WTC11 (cell line): Measurements from ENCODE around the gene TSC22D3. TPM values are rescaled to one million over a fixed set of nuclear protein-coding genes. Genes with fewer than 3 reads are reported as not detected.

Experiments
- ATAC-seq: fragments of 200-7000 bp; cut with Tn5 transposase; 2 replicates; pipeline ENCODE4 v1.10.0; 2021; ENCODE audit warnings: mild to moderate bottlenecking, moderate library complexity
- CTCF ChIA-PET: fragments of 300-600 bp; sonication (Branson Sonifier 250); formaldehyde crosslinking; loops from one replicate; lab custom pipeline; 2021; ENCODE audit warnings: antibody characterized with exemption; lab: Charles Lee
- POLR2A ChIA-PET: fragments of 350-600 bp; sonication (Branson Sonifier 250); formaldehyde crosslinking; loops from one replicate; lab custom pipeline; 2021; ENCODE audit warnings: antibody characterized with exemption; lab: Charles Lee
- DNase-seq: peaks from one replicate; pipeline ENCODE4 v3.0.0; 2021; ENCODE audit warnings: low spot score
- H3K27ac Mint-ChIP-seq: 2 replicates; pipeline ENCODE4 v1.8.0; 2021; ENCODE audit warnings: mixed read lengths
- H3K27me3 Mint-ChIP-seq: 2 replicates; pipeline ENCODE4 v1.8.0; 2021; ENCODE audit warnings: low read depth, mild to moderate bottlenecking, moderate library complexity, mixed read lengths
- H3K36me3 Mint-ChIP-seq: 2 replicates; pipeline ENCODE4 v1.8.0; 2021; ENCODE audit warnings: mixed read lengths
- H3K4me1 Mint-ChIP-seq: 2 replicates; pipeline ENCODE4 v1.8.0; 2022; ENCODE audit warnings: mixed read lengths
- H3K4me3 Mint-ChIP-seq: 2 replicates; pipeline ENCODE4 v1.8.0; 2021; ENCODE audit warnings: mild to moderate bottlenecking, moderate library complexity, mixed read lengths
- H3K9me3 Mint-ChIP-seq: 2 replicates; pipeline ENCODE4 v1.8.0; 2021; ENCODE audit warnings: mixed read lengths
- CBFB ChIP-seq: sonication (generic); formaldehyde crosslinking; IDR thresholded peaks from 2 replicates; pipeline ENCODE4 v1.8.1; 2022; ENCODE audit warnings: mild to moderate bottlenecking, low read depth, missing genetic modification reagents
- EMX1 ChIP-seq: fragments of 250-450 bp; sonication (Bioruptor Pico); IDR thresholded peaks from 2 replicates; pipeline ENCODE4 v1.8.0; 2021; ENCODE audit warnings: mild to moderate bottlenecking
- FOXP1 ChIP-seq: sonication (generic); formaldehyde crosslinking; IDR thresholded peaks from 2 replicates; pipeline ENCODE4 v1.8.0; 2022; ENCODE audit warnings: missing genetic modification reagents, mild to moderate bottlenecking, moderate library complexity, borderline replicate concordance
- GABPB1 ChIP-seq: sonication (generic); formaldehyde crosslinking; IDR thresholded peaks from 2 replicates; pipeline ENCODE4 v1.8.1; 2023; ENCODE audit warnings: mild to moderate bottlenecking, missing genetic modification reagents
- IRF2 ChIP-seq: sonication (generic); formaldehyde crosslinking; IDR thresholded peaks from 2 replicates; pipeline ENCODE4 v1.8.0; 2022; ENCODE audit warnings: low read depth, missing genetic modification reagents, borderline replicate concordance
- JAZF1 ChIP-seq: fragments of 250-450 bp; sonication (Bioruptor Pico); IDR thresholded peaks from 2 replicates; pipeline ENCODE4 v1.9.0; 2021; ENCODE audit warnings: moderate library complexity, mild to moderate bottlenecking, inconsistent platforms
- JUN ChIP-seq: sonication (generic); formaldehyde crosslinking; IDR thresholded peaks from 2 replicates; pipeline ENCODE4 v1.8.0; 2023; ENCODE audit warnings: mild to moderate bottlenecking, missing genetic modification reagents
- NFATC4 ChIP-seq: fragments of 250-450 bp; sonication (Bioruptor Pico); IDR thresholded peaks from 2 replicates; pipeline ENCODE4 v1.9.0; 2021; ENCODE audit warnings: mild to moderate bottlenecking
- NR1H2 ChIP-seq: sonication (generic); formaldehyde crosslinking; IDR thresholded peaks from 2 replicates; pipeline ENCODE4 v1.9.0; 2021; ENCODE audit warnings: mild to moderate bottlenecking, moderate library complexity, missing genetic modification reagents
- RORB ChIP-seq: fragments of 250-450 bp; sonication (Bioruptor Pico); IDR thresholded peaks from 2 replicates; pipeline ENCODE4 v1.9.0; 2021; ENCODE audit warnings: mild to moderate bottlenecking
- TP53 ChIP-seq: sonication (generic); formaldehyde crosslinking; IDR thresholded peaks from 2 replicates; pipeline ENCODE4 v1.8.1; 2023; ENCODE audit warnings: mild to moderate bottlenecking, missing genetic modification reagents
- ZNF317 ChIP-seq: sonication (generic); formaldehyde crosslinking; IDR thresholded peaks from 2 replicates; pipeline ENCODE4 v1.8.1; 2023; ENCODE audit warnings: low read depth, mild to moderate bottlenecking, moderate library complexity, missing genetic modification reagents, borderline replicate concordance
- total RNA-seq: library from RNA; stranded (reverse); gene quantifications from 3 replicates; pipeline ENCODE4 v1.2.3, GENCODE V29; 2021
- TF ChIP-seq, protein P1 (sequence below): sonication (generic); formaldehyde crosslinking; IDR thresholded peaks from 2 replicates; pipeline ENCODE4 v1.8.0; 2022; ENCODE audit warnings: missing genetic modification reagents
- TF ChIP-seq, protein P2 (sequence below): sonication (generic); formaldehyde crosslinking; IDR thresholded peaks from 2 replicates; pipeline ENCODE4 v1.8.1; 2023; ENCODE audit warnings: mild to moderate bottlenecking, missing genetic modification reagents
- TF ChIP-seq, protein P3 (sequence below): fragments of 250-450 bp; sonication (Bioruptor Pico); IDR thresholded peaks from 2 replicates; pipeline ENCODE4 v1.9.0; 2021; ENCODE audit warnings: mild to moderate bottlenecking, borderline replicate concordance
- TF ChIP-seq, protein P4 (sequence below): sonication (generic); formaldehyde crosslinking; IDR thresholded peaks from 2 replicates; pipeline ENCODE4 v1.8.1; 2022; ENCODE audit warnings: low read depth, missing genetic modification reagents, borderline replicate concordance
- TF ChIP-seq, protein P5 (sequence below): sonication (generic); formaldehyde crosslinking; IDR thresholded peaks from 2 replicates; pipeline ENCODE4 v1.8.0; 2022; ENCODE audit warnings: mild to moderate bottlenecking, missing genetic modification reagents
- TF ChIP-seq, protein P6 (sequence below): fragments of 200-600 bp; IDR thresholded peaks from 2 replicates; pipeline ENCODE4 v1.8.0; 2022; ENCODE audit warnings: antibody characterized with exemption
- TF ChIP-seq, protein P7 (sequence below): sonication (generic); formaldehyde crosslinking; IDR thresholded peaks from 2 replicates; pipeline ENCODE4 v1.8.1; 2023; ENCODE audit warnings: mild to moderate bottlenecking, moderate library complexity, missing genetic modification reagents

Gene TSC22D3
- total RNA-seq, 1 experiment from 2014 or later = 15.7 TPM

DNA sequence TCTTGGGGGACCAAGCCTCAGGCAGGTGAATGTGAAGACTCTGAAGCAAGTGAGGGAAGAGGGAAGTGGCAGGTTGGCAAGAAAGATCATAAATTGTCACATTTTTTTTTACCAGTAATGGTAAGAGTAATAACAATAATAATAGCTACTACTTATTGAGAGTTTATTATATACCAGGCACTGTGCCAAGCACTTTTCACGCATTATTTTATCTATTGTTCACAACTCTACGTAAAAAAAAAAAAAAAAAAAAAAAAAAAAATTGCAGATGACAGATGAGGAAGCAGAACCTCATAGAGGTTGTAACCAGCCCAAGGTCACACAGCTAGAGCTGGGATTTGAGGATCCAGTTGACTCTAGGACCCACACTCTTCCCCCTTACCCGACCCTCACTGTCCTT lies 40.9 kb downstream of the TSC22D3 start:
- Mint-ChIP-seq H3K27me3 (no peaks in the 10 kb centered on the region), H3K4me3 (no peak overlapping the region), H3K27ac (no peak overlapping the region), H3K9me3 (no peaks in the 10 kb centered on the region), H3K4me1 (peaks cover 47% of the 10 kb centered on the region), H3K36me3 (no peaks in the 10 kb centered on the region)
- CTCF ChIA-PET = no interaction called here
- ATAC-seq = no peak
- no peak for DNase-seq
- POLR2A ChIA-PET = no interaction called here
- no peak for TF ChIP-seq EMX1 (CRISPR knock-in tag)
- TF ChIP-seq TP53 (CRISPR knock-in tag) = no peak
- no peak for TF ChIP-seq FOXP1
- no peak for TF ChIP-seq IRF2 (CRISPR knock-in tag)
- TF ChIP-seq JUN (CRISPR knock-in tag) = no peak
- TF ChIP-seq, protein P1, sequence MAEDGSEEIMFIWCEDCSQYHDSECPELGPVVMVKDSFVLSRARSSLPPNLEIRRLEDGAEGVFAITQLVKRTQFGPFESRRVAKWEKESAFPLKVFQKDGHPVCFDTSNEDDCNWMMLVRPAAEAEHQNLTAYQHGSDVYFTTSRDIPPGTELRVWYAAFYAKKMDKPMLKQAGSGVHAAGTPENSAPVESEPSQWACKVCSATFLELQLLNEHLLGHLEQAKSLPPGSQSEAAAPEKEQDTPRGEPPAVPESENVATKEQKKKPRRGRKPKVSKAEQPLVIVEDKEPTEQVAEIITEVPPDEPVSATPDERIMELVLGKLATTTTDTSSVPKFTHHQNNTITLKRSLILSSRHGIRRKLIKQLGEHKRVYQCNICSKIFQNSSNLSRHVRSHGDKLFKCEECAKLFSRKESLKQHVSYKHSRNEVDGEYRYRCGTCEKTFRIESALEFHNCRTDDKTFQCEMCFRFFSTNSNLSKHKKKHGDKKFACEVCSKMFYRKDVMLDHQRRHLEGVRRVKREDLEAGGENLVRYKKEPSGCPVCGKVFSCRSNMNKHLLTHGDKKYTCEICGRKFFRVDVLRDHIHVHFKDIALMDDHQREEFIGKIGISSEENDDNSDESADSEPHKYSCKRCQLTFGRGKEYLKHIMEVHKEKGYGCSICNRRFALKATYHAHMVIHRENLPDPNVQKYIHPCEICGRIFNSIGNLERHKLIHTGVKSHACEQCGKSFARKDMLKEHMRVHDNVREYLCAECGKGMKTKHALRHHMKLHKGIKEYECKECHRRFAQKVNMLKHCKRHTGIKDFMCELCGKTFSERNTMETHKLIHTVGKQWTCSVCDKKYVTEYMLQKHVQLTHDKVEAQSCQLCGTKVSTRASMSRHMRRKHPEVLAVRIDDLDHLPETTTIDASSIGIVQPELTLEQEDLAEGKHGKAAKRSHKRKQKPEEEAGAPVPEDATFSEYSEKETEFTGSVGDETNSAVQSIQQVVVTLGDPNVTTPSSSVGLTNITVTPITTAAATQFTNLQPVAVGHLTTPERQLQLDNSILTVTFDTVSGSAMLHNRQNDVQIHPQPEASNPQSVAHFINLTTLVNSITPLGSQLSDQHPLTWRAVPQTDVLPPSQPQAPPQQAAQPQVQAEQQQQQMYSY (CRISPR knock-in tag) = no peak
- no peak for TF ChIP-seq JAZF1 (CRISPR knock-in tag)
- no peak for TF ChIP-seq NR1H2 (CRISPR knock-in tag)
- no peak for TF ChIP-seq CBFB (CRISPR knock-in tag)
- TF ChIP-seq, protein P2, sequence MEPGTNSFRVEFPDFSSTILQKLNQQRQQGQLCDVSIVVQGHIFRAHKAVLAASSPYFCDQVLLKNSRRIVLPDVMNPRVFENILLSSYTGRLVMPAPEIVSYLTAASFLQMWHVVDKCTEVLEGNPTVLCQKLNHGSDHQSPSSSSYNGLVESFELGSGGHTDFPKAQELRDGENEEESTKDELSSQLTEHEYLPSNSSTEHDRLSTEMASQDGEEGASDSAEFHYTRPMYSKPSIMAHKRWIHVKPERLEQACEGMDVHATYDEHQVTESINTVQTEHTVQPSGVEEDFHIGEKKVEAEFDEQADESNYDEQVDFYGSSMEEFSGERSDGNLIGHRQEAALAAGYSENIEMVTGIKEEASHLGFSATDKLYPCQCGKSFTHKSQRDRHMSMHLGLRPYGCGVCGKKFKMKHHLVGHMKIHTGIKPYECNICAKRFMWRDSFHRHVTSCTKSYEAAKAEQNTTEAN (CRISPR knock-in tag) = no peak
- TF ChIP-seq, protein P3, sequence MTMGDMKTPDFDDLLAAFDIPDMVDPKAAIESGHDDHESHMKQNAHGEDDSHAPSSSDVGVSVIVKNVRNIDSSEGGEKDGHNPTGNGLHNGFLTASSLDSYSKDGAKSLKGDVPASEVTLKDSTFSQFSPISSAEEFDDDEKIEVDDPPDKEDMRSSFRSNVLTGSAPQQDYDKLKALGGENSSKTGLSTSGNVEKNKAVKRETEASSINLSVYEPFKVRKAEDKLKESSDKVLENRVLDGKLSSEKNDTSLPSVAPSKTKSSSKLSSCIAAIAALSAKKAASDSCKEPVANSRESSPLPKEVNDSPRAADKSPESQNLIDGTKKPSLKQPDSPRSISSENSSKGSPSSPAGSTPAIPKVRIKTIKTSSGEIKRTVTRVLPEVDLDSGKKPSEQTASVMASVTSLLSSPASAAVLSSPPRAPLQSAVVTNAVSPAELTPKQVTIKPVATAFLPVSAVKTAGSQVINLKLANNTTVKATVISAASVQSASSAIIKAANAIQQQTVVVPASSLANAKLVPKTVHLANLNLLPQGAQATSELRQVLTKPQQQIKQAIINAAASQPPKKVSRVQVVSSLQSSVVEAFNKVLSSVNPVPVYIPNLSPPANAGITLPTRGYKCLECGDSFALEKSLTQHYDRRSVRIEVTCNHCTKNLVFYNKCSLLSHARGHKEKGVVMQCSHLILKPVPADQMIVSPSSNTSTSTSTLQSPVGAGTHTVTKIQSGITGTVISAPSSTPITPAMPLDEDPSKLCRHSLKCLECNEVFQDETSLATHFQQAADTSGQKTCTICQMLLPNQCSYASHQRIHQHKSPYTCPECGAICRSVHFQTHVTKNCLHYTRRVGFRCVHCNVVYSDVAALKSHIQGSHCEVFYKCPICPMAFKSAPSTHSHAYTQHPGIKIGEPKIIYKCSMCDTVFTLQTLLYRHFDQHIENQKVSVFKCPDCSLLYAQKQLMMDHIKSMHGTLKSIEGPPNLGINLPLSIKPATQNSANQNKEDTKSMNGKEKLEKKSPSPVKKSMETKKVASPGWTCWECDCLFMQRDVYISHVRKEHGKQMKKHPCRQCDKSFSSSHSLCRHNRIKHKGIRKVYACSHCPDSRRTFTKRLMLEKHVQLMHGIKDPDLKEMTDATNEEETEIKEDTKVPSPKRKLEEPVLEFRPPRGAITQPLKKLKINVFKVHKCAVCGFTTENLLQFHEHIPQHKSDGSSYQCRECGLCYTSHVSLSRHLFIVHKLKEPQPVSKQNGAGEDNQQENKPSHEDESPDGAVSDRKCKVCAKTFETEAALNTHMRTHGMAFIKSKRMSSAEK (CRISPR knock-in tag) = no peak
- TF ChIP-seq, protein P4, sequence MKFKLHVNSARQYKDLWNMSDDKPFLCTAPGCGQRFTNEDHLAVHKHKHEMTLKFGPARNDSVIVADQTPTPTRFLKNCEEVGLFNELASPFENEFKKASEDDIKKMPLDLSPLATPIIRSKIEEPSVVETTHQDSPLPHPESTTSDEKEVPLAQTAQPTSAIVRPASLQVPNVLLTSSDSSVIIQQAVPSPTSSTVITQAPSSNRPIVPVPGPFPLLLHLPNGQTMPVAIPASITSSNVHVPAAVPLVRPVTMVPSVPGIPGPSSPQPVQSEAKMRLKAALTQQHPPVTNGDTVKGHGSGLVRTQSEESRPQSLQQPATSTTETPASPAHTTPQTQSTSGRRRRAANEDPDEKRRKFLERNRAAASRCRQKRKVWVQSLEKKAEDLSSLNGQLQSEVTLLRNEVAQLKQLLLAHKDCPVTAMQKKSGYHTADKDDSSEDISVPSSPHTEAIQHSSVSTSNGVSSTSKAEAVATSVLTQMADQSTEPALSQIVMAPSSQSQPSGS (CRISPR knock-in tag) = no peak
- TF ChIP-seq NFATC4 (CRISPR knock-in tag) = no peak
- TF ChIP-seq, protein P5, sequence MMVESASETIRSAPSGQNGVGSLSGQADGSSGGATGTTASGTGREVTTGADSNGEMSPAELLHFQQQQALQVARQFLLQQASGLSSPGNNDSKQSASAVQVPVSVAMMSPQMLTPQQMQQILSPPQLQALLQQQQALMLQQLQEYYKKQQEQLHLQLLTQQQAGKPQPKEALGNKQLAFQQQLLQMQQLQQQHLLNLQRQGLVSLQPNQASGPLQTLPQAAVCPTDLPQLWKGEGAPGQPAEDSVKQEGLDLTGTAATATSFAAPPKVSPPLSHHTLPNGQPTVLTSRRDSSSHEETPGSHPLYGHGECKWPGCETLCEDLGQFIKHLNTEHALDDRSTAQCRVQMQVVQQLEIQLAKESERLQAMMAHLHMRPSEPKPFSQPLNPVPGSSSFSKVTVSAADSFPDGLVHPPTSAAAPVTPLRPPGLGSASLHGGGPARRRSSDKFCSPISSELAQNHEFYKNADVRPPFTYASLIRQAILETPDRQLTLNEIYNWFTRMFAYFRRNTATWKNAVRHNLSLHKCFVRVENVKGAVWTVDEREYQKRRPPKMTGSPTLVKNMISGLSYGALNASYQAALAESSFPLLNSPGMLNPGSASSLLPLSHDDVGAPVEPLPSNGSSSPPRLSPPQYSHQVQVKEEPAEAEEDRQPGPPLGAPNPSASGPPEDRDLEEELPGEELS = no peak
- TF ChIP-seq, protein P6, sequence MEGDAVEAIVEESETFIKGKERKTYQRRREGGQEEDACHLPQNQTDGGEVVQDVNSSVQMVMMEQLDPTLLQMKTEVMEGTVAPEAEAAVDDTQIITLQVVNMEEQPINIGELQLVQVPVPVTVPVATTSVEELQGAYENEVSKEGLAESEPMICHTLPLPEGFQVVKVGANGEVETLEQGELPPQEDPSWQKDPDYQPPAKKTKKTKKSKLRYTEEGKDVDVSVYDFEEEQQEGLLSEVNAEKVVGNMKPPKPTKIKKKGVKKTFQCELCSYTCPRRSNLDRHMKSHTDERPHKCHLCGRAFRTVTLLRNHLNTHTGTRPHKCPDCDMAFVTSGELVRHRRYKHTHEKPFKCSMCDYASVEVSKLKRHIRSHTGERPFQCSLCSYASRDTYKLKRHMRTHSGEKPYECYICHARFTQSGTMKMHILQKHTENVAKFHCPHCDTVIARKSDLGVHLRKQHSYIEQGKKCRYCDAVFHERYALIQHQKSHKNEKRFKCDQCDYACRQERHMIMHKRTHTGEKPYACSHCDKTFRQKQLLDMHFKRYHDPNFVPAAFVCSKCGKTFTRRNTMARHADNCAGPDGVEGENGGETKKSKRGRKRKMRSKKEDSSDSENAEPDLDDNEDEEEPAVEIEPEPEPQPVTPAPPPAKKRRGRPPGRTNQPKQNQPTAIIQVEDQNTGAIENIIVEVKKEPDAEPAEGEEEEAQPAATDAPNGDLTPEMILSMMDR = no peak
- TF ChIP-seq ZNF317 (CRISPR knock-in tag) = no peak
- TF ChIP-seq, protein P7, sequence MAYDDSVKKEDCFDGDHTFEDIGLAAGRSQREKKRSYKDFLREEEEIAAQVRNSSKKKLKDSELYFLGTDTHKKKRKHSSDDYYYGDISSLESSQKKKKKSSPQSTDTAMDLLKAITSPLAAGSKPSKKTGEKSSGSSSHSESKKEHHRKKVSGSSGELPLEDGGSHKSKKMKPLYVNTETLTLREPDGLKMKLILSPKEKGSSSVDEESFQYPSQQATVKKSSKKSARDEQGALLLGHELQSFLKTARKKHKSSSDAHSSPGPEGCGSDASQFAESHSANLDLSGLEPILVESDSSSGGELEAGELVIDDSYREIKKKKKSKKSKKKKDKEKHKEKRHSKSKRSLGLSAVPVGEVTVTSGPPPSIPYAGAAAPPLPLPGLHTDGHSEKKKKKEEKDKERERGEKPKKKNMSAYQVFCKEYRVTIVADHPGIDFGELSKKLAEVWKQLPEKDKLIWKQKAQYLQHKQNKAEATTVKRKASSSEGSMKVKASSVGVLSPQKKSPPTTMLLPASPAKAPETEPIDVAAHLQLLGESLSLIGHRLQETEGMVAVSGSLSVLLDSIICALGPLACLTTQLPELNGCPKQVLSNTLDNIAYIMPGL = no peak
- TF ChIP-seq GABPB1 (CRISPR knock-in tag) = no peak
- no peak for TF ChIP-seq RORB (CRISPR knock-in tag)
